Body of pancreas (tissue), 4 donors: ENCODE data around the gene RBP7. TPM values are rescaled to one million over a fixed set of nuclear protein-coding genes. Genes with fewer than 3 reads are reported as not detected.
"Not testable (repeated sequence)": the region's sequence is repeated elsewhere in the genome, so short reads cannot be mapped to it uniquely, and the experiment has no call there.

Experiments used
- ATAC-seq: fragments of 150-250 bp; one replicate; pipeline ENCODE4 v1.9.1; 2016
- DNase-seq, 4 donors: peaks; one replicate each; pipeline ENCODE4 v3.0.0-alpha.2; 2019
- H3K27ac ChIP-seq, 4 donors: fragments of 200-600 bp; sonication (generic); 1 replicate in 3 of 4; 2 replicates in 1 of 4; pipeline versions ENCODE4 v1.5.1 to v1.6.1; 2016 to 2019; ENCODE audit warnings: mild to moderate bottlenecking in 1 of 4, mixed read lengths in 1 of 4, moderate library complexity in 1 of 4
- H3K27me3 ChIP-seq, 2 donors: fragments of 200-600 bp; sonication (generic); one replicate each; pipeline ENCODE4 v1.6.0; 2016; ENCODE audit warnings: mild to moderate bottlenecking in 1 of 2
- H3K36me3 ChIP-seq, 2 donors: fragments of 200-600 bp; sonication (generic); replicated peaks in 1 of 2; 2 replicates each; pipeline ENCODE4 v1.5.1; 2016; ENCODE audit warnings: low read depth in 2 of 2; ENCODE audit not compliant: insufficient read depth in 1 of 2
- H3K4me1 ChIP-seq: fragments of 200-600 bp; sonication (generic); one replicate; pipeline ENCODE4 v1.6.0; 2016
- H3K4me3 ChIP-seq, 2 donors: fragments of 200-600 bp; sonication (generic); 1 replicate in 1 of 2; 2 replicates in 1 of 2; pipeline ENCODE4 v1.5.1; 2016 to 2019
- H3K9me3 ChIP-seq, 3 donors: fragments of 200-600 bp; sonication (generic); 1 replicate in 2 of 3; 2 replicates in 1 of 3; pipeline ENCODE4 v1.5.1; 2016
- POLR2A ChIP-seq, 3 donors: fragments of 450-650 bp; IDR thresholded peaks; one replicate each; pipeline ENCODE4 v1.6.1; 2016; ENCODE audit warnings: antibody characterized with exemption in 3 of 3, mild to moderate bottlenecking in 2 of 3
- WGBS, 2 donors: methylation state at CpG; one replicate each; pipeline ENCODE4 v1.1.5; 2017; 5-methylcytosine and 5-hydroxymethylcytosine counted together
- intact Hi-C: fragments of 100-400 bp; cut with DNase I; formaldehyde crosslinking; loops from one replicate; pipeline ENCODE4 v1.15.1; 2023
- total RNA-seq, 2 donors: library from RNA; depleted of rRNA; stranded (reverse); fragments of >200 nt; gene quantifications; one replicate each; pipeline ENCODE4 v1.1.0, GENCODE V29; 2016
- TF ChIP-seq, protein P1 (sequence below), 7 experiments: fragments of 450-650 bp in 4 of 7; fragments of 200-600 bp in 3 of 7; sonication (generic) in 3 of 7; IDR thresholded peaks; one replicate each; pipeline ENCODE4 v1.5.1; 2016 to 2019; ENCODE audit warnings: antibody characterized with exemption in 7 of 7

The RBP7 gene
- total RNA-seq, 2 donors from 2014 or later: 7.5 to 46.8 TPM

DNA sequence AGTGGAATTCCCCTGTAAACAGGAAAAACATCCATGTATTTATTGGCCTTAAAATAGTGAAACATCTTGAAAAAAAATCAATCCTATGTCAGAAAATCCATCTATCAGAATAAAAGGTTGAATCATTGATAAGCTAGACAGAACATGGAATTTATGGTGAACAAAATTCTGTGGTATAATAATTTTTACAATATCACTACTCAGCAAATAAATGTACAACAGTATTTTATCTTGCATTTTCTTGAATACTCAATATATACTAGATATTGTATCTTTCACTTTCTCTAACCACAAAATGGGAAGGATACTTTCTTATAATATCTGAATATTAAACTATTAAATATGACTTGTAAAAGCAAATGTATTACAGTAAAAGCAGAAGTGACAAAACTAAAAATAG is 30.0 kb downstream of the RBP7 start:
- Histone ChIP-seq H3K27me3 (no peaks in the 10 kb centered on the region), H3K36me3 (no peaks in the 10 kb centered on the region), H3K4me3 (no peak overlapping the region), H3K4me1 (peaks cover 2% of the 10 kb centered on the region), H3K27ac (no peak overlapping the region), H3K9me3 (no peaks in the 10 kb centered on the region)
- intact Hi-C loops: loop anchor here (10.0 kb wide), 1 partner anchor 152 kb away; no protein-coding TSS in a partner anchor
- no peak for TF ChIP-seq POLR2A (IDR thresholded peaks at IDR 0.05)
- TF ChIP-seq, protein P1, sequence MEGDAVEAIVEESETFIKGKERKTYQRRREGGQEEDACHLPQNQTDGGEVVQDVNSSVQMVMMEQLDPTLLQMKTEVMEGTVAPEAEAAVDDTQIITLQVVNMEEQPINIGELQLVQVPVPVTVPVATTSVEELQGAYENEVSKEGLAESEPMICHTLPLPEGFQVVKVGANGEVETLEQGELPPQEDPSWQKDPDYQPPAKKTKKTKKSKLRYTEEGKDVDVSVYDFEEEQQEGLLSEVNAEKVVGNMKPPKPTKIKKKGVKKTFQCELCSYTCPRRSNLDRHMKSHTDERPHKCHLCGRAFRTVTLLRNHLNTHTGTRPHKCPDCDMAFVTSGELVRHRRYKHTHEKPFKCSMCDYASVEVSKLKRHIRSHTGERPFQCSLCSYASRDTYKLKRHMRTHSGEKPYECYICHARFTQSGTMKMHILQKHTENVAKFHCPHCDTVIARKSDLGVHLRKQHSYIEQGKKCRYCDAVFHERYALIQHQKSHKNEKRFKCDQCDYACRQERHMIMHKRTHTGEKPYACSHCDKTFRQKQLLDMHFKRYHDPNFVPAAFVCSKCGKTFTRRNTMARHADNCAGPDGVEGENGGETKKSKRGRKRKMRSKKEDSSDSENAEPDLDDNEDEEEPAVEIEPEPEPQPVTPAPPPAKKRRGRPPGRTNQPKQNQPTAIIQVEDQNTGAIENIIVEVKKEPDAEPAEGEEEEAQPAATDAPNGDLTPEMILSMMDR (IDR thresholded peaks at IDR 0.05): no peak
- ATAC-seq (no peak), DNase-seq (no peak)

DNA sequence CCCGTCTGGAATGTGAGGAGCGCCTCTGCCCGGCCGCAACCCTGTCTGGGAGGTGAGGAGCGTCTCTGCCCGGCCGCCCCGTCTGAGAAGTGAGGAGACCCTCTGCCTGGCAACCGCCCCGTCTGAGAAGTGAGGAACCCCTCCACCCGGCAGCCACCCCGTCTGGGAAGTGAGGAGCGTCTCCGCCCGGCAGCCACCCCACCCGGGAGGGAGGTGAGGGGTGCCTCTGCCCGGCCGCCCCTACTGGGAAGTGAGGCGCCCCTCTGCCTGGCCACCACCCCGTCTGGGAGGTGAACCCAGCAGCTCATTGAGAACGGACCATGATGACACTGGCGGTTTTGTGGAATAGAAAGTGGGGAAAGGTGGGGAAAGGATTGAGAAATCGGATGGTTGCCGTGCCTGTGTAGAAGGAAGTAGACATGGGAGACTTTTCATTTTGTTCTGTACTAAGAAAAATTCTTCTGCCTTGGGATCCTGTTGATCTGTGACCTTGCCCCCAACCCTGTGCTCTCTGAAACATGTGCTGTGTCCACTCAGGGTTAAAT is 32.0 kb downstream of the RBP7 start:
- DNase-seq, H3K9me3 ChIP-seq, H3K4me1 ChIP-seq, H3K4me3 ChIP-seq, H3K27me3 ChIP-seq, H3K27ac ChIP-seq, H3K36me3 ChIP-seq, ATAC-seq: not testable (repeated sequence)
- intact Hi-C loops: loop anchor here (10.0 kb wide), 1 partner anchor 154 kb away; no protein-coding TSS in a partner anchor
- WGBS, 2 donors: 74 to 81% methylated on average over 6 to 12 of the region's 24 CpGs

DNA sequence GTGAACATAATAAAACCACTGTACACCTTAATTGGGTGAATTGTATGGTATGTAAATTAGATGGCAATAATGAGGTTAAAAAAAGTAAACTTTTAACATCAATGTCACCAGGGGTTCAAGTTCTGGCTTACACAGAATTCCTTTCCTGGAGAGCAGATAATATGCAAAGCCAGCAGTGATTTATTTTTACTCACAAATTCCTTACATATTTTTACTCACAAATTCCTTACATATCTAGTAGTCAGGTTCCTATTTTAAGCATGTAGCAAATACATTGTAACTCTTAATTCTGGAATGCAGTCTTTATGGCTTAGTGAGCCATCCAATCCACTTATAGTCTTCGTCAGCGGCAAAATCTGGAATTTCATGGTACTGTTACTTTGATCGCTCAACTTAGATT is 34.4 kb downstream of the RBP7 start:
- intact Hi-C loops: no loop called here
- H3K36me3 ChIP-seq: no peaks in the 10 kb centered on the region
- DNase-seq (no peak), ATAC-seq (no peak)
- no peak overlapping the region for H3K4me3 ChIP-seq
- no peaks in the 10 kb centered on the region for H3K9me3 ChIP-seq
- H3K27me3 ChIP-seq: no peaks in the 10 kb centered on the region
- WGBS, 2 donors: 90 to 92% methylated on average over 3 of the region's 3 CpGs
- H3K27ac ChIP-seq: no peak overlapping the region
- TF ChIP-seq, protein P1 (IDR thresholded peaks at IDR 0.05): no peak
- no peak for TF ChIP-seq POLR2A (IDR thresholded peaks at IDR 0.05)
- peaks cover 30% of the 10 kb centered on the region for H3K4me1 ChIP-seq

DNA sequence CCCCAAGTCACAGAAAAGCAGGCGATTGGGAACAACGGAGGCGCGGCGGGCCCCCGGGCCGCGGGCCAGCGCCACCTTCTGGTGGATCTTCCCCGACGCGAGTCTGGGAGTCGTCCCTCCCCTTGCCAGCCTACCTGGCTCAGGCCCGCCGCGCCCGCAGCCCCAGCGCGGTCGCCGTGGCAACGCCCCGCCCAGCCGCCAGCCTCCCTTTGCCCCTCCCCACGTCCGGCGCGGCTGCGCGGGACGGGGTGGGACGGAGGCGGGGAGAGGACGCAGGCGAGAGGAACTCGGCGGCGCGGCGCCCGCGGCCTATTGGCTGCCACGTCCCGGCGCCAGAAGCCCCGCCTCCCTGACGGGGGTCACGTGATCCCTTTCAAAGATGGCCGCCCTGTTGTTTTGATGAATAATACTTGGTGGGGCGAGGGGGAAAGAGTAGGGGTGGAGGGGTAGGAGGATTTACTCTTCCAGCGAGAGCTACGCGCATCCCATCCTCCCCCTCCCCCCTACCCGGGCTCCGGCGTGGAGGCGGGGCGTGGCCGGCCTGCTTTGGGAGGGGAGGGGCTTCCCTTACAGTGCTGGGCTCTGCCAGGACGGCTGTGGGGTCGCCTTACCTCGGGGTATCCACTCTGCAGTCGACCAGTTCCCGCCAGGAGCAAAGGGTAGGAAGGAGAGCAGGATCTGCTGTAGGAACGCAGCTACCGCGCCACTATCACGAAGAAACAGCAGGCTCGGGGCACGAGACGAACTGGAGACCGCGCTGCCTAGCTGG is 35.7 kb downstream of the RBP7 start, which contains the start of gene UBE4B:
TSS of gene UBE4B (plus strand) at position 369 of the 769 bp plus-strand sequence. CDS start 713 bp downstream, outside the sequence.
- peak in 2 of 3 donors; percentile 70 to 72 for TF ChIP-seq POLR2A (IDR thresholded peaks at IDR 0.05)
- TF ChIP-seq, protein P1 (IDR thresholded peaks at IDR 0.05): peak; percentile 84 to 98 (median 91)
- Histone ChIP-seq H3K36me3 (peaks cover 0 to 2% of the 10 kb centered on the region in 2 donors), H3K4me1 (peaks cover 30% of the 10 kb centered on the region), H3K27me3 (no peaks in the 10 kb centered on the region), H3K27ac (peak within 1 kb of the TSS; percentile 77 to 93 (median 92)), H3K4me3 (peak within 1 kb of the TSS; percentile 74 to 84), H3K9me3 (no peaks in the 10 kb centered on the region)
- intact Hi-C loops: no loop called here
- 0 to 1% methylated on average over 21 to 70 of the region's 73 CpGs for WGBS, 2 donors
- DNase-seq: peak; percentile 98 to 99 (median 98)
- ATAC-seq: peak; percentile 99

DNA sequence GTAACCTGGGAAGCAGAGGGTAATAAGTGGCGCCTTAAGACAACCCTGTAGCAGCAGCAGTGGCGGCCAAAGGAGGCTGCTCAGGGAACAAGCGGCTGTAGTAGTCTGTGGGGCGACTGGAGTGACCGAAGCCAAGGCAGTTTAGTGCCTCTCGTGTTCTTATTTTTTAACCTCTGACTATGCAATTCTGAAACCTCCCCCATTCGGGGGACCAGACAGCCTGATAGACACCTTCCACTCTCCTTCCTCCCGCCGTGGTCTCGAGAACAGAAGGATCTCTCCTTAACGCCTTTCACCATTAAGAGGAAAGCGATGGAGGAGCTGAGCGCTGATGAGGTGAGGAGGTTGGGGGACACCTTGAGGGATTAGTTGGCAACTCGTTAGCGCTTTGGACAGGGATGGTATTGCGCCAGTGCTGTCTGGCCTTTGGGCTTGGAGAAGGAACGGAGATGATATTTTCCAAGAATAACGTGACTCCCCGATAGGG is 36.4 kb downstream of the RBP7 start:
- TF ChIP-seq, protein P1 (IDR thresholded peaks at IDR 0.05): no peak
- peak in 2 of 3 donors; percentile 9 to 11 for TF ChIP-seq POLR2A (IDR thresholded peaks at IDR 0.05)
- 0 to 1% methylated on average over 13 to 19 of the region's 19 CpGs for WGBS, 2 donors
- Histone ChIP-seq H3K27ac (peak overlapping the region; percentile 77 to 93 (median 92)), H3K4me3 (peak overlapping the region; percentile 74 to 84), H3K27me3 (no peaks in the 10 kb centered on the region), H3K36me3 (peaks cover 0 to 2% of the 10 kb centered on the region in 2 donors), H3K4me1 (peaks cover 35% of the 10 kb centered on the region), H3K9me3 (no peaks in the 10 kb centered on the region)
- ATAC-seq: peak; percentile 33
- intact Hi-C loops: no loop called here
- peak in 3 of 4 donors; percentile 23 to 56 (median 23) for DNase-seq
